GM12872 (cell line): ENCODE data around the gene SRSF10.

Source experiments
- TF ChIP-seq, protein P1 (sequence below): IDR thresholded peaks from 3 replicates; pipeline ENCODE4 v1.5.1; 2011; ENCODE audit warnings: low read depth, mild to moderate bottlenecking, low read length, moderate library complexity; ENCODE audit not compliant: insufficient read depth

SRSF10 gene

DNA sequence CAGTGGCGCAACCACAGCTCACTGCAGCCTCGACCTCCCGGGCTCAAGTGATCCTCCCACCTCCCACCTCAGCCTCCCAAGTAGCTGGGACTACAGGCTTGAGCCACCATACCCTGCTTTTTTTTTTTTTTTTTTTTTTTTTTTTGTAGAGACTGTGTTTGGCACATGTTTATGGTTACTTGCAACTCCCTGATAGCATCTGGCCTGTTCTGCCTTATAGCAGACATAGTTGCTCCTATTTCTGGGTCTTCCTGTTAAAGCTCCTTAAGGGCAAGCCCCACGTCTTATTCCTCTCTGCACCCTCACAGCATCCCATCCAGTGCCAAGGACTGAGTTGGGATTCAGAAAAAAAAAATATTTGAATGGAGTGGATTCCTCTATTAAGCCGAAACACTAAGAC, 49.9 kb downstream of the SRSF10 start:
- TF ChIP-seq, protein P1, sequence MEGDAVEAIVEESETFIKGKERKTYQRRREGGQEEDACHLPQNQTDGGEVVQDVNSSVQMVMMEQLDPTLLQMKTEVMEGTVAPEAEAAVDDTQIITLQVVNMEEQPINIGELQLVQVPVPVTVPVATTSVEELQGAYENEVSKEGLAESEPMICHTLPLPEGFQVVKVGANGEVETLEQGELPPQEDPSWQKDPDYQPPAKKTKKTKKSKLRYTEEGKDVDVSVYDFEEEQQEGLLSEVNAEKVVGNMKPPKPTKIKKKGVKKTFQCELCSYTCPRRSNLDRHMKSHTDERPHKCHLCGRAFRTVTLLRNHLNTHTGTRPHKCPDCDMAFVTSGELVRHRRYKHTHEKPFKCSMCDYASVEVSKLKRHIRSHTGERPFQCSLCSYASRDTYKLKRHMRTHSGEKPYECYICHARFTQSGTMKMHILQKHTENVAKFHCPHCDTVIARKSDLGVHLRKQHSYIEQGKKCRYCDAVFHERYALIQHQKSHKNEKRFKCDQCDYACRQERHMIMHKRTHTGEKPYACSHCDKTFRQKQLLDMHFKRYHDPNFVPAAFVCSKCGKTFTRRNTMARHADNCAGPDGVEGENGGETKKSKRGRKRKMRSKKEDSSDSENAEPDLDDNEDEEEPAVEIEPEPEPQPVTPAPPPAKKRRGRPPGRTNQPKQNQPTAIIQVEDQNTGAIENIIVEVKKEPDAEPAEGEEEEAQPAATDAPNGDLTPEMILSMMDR = no peak

DNA sequence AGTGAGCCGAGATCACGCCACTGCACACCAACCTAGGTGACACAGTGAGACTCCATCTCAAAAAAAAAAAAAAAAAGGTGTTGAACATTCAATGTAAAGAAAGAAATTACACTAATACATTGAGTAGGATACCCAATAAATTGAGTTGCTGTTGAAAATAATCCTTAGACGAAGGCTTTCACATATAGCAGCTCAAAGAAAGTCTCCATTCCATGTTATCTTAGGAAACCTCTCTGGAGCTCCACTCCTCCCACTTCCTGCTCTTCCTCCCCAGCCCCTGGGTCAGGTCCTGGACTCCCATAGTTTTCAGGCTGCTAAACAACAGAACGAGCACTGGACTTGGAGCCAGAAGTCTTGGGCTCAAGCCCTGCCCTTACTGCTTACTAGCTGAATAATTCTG, 51.3 kb downstream of the SRSF10 start:
- TF ChIP-seq, protein P1 = no peak

DNA sequence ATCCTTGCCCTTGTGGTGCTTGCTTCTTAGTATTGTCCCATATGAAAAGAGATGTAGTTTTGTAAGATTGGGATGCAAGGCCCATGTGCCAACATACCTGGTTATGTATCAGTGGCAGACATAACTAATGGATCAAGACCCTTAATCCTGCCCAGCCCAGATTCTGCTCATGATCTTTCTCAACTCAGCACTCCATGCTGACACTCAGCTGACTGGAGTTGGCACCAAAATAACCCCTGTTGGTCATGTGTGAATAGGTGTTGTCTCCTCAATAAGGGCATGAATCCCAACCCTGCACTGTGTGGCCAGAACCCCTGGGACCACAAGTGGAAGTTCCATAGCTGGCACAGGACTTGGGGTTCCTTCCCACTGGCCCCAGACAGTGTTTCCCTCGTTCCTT, 53.0 kb downstream of the SRSF10 start:
- TF ChIP-seq, protein P1 = no peak

DNA sequence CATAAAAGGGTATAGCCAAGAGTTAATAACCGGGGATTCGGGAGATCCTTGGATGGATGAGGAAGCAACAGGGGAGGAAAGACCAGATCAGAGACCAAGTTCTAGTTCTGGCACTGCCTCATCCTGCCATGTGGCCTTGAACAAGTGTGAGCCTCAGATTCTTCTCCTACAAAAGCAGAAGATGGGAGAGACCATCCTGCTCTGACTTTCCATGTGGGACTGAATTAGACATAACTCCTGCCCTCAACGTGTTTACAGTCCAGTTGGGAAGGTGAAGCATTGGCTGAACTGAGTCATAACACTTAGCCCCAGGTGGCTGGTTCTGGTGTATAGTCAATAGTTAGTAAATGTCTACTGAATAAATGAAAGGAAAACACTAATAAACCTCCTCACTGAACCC, 54.8 kb downstream of the SRSF10 start:
- TF ChIP-seq, protein P1 = no peak

DNA sequence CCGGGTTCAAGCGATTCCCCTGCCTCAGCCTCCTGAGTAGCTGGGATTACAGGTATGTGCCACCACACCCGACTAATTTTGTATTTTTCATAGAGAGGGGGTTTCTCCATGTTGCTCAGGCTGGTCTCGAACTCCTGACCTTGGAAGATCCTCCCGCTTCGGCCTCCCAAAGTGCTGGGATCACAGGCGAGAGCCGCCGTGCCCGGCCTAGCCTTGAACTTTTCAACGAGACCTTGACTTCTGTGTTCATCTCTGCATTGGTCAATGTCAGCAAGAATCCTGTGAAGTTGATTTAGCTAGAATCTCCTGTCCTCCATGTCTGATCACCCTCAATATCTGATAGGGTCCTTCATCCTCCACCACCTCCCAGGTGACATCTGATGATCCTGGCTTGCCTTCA, 55.5 kb downstream of the SRSF10 start:
- TF ChIP-seq, protein P1 = no peak

DNA sequence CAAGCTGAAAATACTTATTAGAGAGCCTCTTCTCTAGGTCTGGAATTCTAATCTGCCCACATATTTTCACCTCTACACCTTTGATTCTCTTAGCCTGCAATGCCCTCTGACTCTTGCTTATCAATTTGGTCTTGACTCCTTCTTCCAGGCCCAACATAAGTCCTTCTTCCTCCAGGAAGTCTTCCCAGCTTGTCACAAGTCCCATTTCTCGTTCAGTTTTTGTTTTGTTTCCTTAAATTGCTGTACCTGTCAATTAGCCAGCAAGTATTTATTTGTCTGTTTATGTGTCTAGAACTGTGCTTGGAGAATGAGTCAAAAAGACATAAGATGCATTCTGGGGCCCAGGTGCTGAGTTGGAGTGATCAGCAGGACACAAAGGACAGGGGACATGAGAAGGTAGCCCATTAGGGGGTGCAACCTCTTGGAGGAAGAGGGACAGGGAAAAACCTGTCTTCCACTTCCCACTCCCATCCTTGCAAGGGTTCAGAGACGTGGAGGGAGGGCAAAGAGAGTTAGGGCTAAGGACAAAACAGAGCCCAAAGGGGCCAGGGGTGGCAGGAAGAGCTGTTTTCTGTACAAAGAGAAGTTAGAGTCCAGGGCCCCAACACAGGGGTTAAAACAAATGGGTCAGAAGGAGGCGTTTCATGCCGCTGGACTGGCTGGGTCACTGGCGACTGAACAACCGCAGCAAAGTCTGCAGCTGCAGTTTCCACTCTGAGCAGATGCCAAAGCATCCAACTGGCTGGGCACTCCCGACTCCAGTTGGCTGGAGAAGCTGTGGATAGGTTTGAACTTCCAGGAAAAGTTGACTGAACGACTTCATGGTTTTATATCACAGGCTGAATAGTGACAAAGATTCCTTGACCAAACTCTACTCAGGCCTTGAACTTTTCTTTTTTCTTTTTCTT, 56.3 kb downstream of the SRSF10 start:
- TF ChIP-seq, protein P1 = no peak

DNA sequence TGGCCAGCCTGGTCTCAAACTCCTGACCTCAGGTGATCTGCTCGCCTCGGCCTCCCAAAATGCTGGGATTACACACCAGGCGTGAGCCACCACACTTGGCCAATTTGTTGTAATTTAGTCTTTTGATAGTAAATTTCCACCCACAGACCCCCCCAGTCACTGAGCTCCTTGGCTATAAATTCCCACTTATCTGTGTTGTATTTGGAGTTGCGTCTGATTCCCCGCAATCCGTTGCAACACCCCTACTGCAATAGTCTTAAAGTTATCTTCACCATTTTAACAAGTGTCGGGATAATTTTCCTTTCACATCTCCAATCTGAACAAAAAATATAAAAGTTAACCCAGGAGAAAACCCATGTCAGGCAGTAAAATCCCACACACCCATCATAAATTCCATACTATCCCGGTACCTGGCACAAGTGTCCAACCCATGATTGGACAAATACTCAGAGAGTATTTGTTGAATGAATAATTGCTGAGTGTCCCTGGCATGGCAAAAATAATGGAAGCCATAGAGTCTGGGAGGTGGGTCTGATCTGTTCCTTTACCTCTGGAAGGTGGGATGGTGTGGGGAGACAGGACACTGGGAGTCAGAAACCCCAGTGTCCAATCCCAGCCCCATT, 57.7 kb downstream of the SRSF10 start:
- TF ChIP-seq, protein P1 = no peak
